Liver (tissue), 9 donors: ENCODE measurements around the gene STK38L. TPM values are rescaled to one million over a fixed set of nuclear protein-coding genes. Genes with fewer than 3 reads are reported as not detected.
A peak's percentile ranks its signal among the peaks of the same experiment; 100 is the strongest.

Source experiments
- DNase-seq: peaks from one replicate; pipeline ENCODE4 v3.0.0-alpha.2; 2017; ENCODE audit warnings: low spot score
- H3K27ac ChIP-seq, 2 donors: one replicate each; pipeline ENCODE4 v1.7.0; 2013; ENCODE audit warnings: inconsistent platforms in 2 of 2, low read length in 2 of 2, control low read depth in 1 of 2, low read depth in 1 of 2, mild to moderate bottlenecking in 1 of 2
- H3K27me3 ChIP-seq, 4 donors: one replicate each; pipeline versions ENCODE4 v1.6.1 to v1.7.0; 2013; ENCODE audit warnings: low read length in 3 of 4, inconsistent platforms in 1 of 4, mild to moderate bottlenecking in 1 of 4, moderate library complexity in 1 of 4; ENCODE audit not compliant: control insufficient read depth in 4 of 4, insufficient read depth in 4 of 4
- H3K36me3 ChIP-seq, 4 donors: one replicate each; pipeline versions ENCODE4 v1.6.1 to v1.7.0; 2013; ENCODE audit warnings: low read length in 3 of 4, mild to moderate bottlenecking in 3 of 4, low read depth in 1 of 4, moderate library complexity in 1 of 4; ENCODE audit not compliant: control insufficient read depth in 4 of 4, insufficient read depth in 3 of 4
- H3K4me1 ChIP-seq, 4 donors: one replicate each; pipeline versions ENCODE4 v1.6.1 to v1.7.0; 2013; ENCODE audit warnings: low read length in 3 of 4, mild to moderate bottlenecking in 3 of 4, moderate library complexity in 1 of 4; ENCODE audit not compliant: control insufficient read depth in 4 of 4, insufficient read depth in 4 of 4
- H3K4me3 ChIP-seq, 3 donors: one replicate each; pipeline versions ENCODE4 v1.6.1 to v1.7.0; 2013; ENCODE audit warnings: low read length in 3 of 3, control low read depth in 1 of 3, low read depth in 1 of 3, mild to moderate bottlenecking in 1 of 3
- H3K9ac ChIP-seq, 2 donors: one replicate each; pipeline ENCODE4 v1.7.0; 2013; ENCODE audit warnings: low read length in 2 of 2, mild to moderate bottlenecking in 2 of 2, moderate library complexity in 2 of 2, control low read depth in 1 of 2, low read depth in 1 of 2
- H3K9me3 ChIP-seq, 4 donors: one replicate each; pipeline versions ENCODE4 v1.6.1 to v1.7.0; 2013; ENCODE audit warnings: low read length in 3 of 4; ENCODE audit not compliant: control insufficient read depth in 4 of 4
- ATF3 ChIP-seq: IDR thresholded peaks from 2 replicates; pipeline ENCODE4 v1.6.1; 2016; ENCODE audit warnings: antibody characterized with exemption
- CTCF ChIP-seq: fragments of 150-350 bp; IDR thresholded peaks from 2 replicates; pipeline ENCODE4 v1.5.1; 2017; ENCODE audit warnings: improper control_type of control experiment, low read depth, low read length; ENCODE audit not compliant: missing input control
- EGR1 ChIP-seq, 2 donors: IDR thresholded peaks; 2 replicates each; pipeline ENCODE4 v1.6.1; 2016 to 2018; ENCODE audit warnings: antibody characterized with exemption in 2 of 2, low read depth in 2 of 2
- FOXA1 ChIP-seq: IDR thresholded peaks from 2 replicates; pipeline ENCODE4 v1.6.1; 2016; ENCODE audit warnings: antibody characterized with exemption
- FOXA2 ChIP-seq: IDR thresholded peaks from 2 replicates; pipeline ENCODE4 v1.6.1; 2016; ENCODE audit warnings: antibody characterized with exemption
- GABPA ChIP-seq, 2 donors: IDR thresholded peaks in 1 of 2; conservative IDR thresholded peaks in 1 of 2; 2 replicates each; pipeline ENCODE4 v1.6.1; 2016; ENCODE audit warnings: antibody characterized with exemption in 2 of 2, mild to moderate bottlenecking in 1 of 2, moderate library complexity in 1 of 2
- HNF4A ChIP-seq, 2 donors: conservative IDR thresholded peaks; 2 replicates each; pipeline ENCODE4 v1.6.1; 2016; ENCODE audit warnings: antibody characterized with exemption in 2 of 2, mild to moderate bottlenecking in 2 of 2
- HNF4G ChIP-seq: IDR thresholded peaks from 2 replicates; pipeline ENCODE4 v1.6.1; 2016; ENCODE audit warnings: antibody characterized with exemption
- JUND ChIP-seq, 2 donors: IDR thresholded peaks; 2 replicates each; pipeline ENCODE4 v1.6.1; 2016; ENCODE audit warnings: antibody characterized with exemption in 2 of 2
- NR2F2 ChIP-seq: IDR thresholded peaks from 2 replicates; pipeline ENCODE4 v1.6.1; 2016; ENCODE audit warnings: antibody characterized with exemption
- RAD21 ChIP-seq, 2 donors: IDR thresholded peaks; 2 replicates each; pipeline ENCODE4 v1.6.1; 2016; ENCODE audit warnings: antibody characterized with exemption in 2 of 2, mild to moderate bottlenecking in 2 of 2
- RXRA ChIP-seq, 2 donors: IDR thresholded peaks; 2 replicates each; pipeline ENCODE4 v1.6.1; 2017 to 2018; ENCODE audit warnings: antibody characterized with exemption in 2 of 2, mild to moderate bottlenecking in 1 of 2
- SP1 ChIP-seq: IDR thresholded peaks from 2 replicates; pipeline ENCODE4 v1.6.1; 2018; ENCODE audit warnings: antibody characterized with exemption, mild to moderate bottlenecking
- TAF1 ChIP-seq: conservative IDR thresholded peaks from 2 replicates; pipeline ENCODE4 v1.6.1; 2016; ENCODE audit warnings: antibody characterized with exemption, mild to moderate bottlenecking
- YY1 ChIP-seq: IDR thresholded peaks from 2 replicates; pipeline ENCODE4 v1.6.1; 2016; ENCODE audit warnings: antibody characterized with exemption, mild to moderate bottlenecking
- ZBTB33 ChIP-seq: IDR thresholded peaks from 2 replicates; pipeline ENCODE4 v1.6.1; 2016; ENCODE audit warnings: antibody characterized with exemption
- WGBS: extraction: QIAGEN DNeasy Blood & Tissue Kit; methylation state at CpG from one replicate; pipeline ENCODE4 v1.1.7; 2013; 5-methylcytosine and 5-hydroxymethylcytosine counted together
- polyA plus RNA-seq, 2 donors: library from polyadenylated mRNA; stranded (reverse) in 1 of 2; unstranded in 1 of 2; fragments of 200-250 nt in 1 of 2; fragments of >200 nt in 1 of 2; fragmentation: Nextera tagmentation in 1 of 2; extraction: Ambion mirVana in 1 of 2; gene quantifications; one replicate each; pipeline versions ENCODE4 v1.2.1 to v1.2.3, GENCODE V29; 2013 to 2015
- total RNA-seq, 2 donors: library from RNA; depleted of rRNA; stranded (reverse); fragments of >200 nt; gene quantifications; one replicate each; pipeline ENCODE4 v1.2.3, GENCODE V29; 2014
- TF ChIP-seq, protein P1 (sequence below): IDR thresholded peaks from 2 replicates; pipeline ENCODE4 v1.6.1; 2016; ENCODE audit warnings: antibody characterized with exemption
- donor health status: healthy.
- donor health status: healthy.
- donor health status: healthy.
- donor health status: healthy.
- donor health status: healthy.

The STK38L gene
- total and polyA plus RNA-seq, 4 donors = 2.8 to 8.6 (median 6.6) TPM

DNA sequence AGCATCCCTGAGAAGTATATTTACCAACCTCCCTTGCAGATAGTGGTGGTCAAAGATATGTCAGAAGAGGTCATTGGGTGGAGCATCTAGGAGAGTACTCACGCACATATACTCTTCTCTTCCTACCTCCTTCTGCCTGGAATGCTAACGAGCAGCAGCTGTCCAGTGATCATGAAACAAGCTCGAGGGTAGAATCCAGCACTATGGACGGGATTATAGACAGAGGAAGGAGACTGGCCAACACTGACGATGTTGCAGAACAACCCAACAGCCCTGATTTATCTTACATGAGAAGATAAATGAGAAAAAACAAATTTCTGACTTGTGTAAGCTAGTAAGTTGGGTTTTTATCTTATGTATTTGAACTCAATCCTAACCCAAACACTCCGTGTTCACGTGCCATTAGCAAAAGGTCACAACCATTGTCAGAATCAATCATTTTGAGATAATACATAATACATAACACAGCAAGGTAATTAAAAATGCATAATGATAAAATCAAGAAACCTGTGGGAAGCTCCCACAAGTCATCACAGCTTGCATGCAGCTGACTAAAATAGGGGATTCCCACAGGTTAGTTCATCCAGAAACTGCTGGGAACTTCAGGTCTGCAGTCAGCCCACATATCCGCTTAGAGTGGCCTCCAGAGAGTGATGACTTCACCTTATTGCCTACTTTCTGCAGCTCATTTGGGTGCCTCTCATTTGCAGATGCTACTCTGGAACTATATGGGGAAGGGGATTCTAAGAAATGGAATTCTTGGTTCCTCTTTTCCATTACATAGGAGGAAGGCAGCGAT is 36.3 kb upstream of the STK38L start:
- Histone ChIP-seq H3K9ac (no peak overlapping the region), H3K4me3 (no peak overlapping the region), H3K27ac (peak overlapping the region in 1 of 2 donors; percentile 22), H3K4me1 (peaks cover 0 to 4% (median 0%) of the 10 kb centered on the region in 4 donors), H3K27me3 (no peaks in the 10 kb centered on the region), H3K36me3 (peaks cover 0 to 7% (median 3%) of the 10 kb centered on the region in 4 donors), H3K9me3 (no peaks in the 10 kb centered on the region)
- TF ChIP-seq RXRA (IDR thresholded peaks at IDR 0.05) (no peak), TAF1 (no peak), ATF3 (no peak), CTCF (no peak), SP1 (no peak), ZBTB33 (no peak), RAD21 (IDR thresholded peaks at IDR 0.05) (no peak), HNF4A (conservative IDR thresholded peaks at IDR 0.05) (no peak), GABPA (IDR thresholded peaks at IDR 0.05 in 1 of 2, conservative IDR thresholded peaks at IDR 0.05 in 1 of 2) (no peak), JUND (IDR thresholded peaks at IDR 0.05) (no peak), FOXA1 (no peak), FOXA2 (no peak), HNF4G (no peak), NR2F2 (no peak)
- TF ChIP-seq, protein P1, sequence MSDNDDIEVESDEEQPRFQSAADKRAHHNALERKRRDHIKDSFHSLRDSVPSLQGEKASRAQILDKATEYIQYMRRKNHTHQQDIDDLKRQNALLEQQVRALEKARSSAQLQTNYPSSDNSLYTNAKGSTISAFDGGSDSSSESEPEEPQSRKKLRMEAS = no peak
- DNase-seq = no peak
- 76% methylated on average over 9 of the region's 9 CpGs for WGBS

DNA sequence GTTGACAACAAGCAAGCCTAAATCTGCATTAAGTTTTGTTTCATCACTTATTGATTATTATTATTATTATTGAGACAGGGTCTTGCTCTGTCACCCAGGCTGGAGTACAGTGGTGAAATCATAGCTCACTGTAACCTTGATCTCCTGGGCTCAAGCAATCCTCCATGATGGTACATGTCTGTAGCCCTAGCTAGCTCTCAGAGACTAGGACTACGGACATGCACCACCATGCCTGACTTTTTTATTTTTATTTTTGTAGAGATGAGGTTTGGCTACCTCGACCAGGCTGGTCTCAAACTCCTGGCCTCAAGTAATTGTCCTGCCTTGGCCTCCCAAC is 35.7 kb upstream of the STK38L start:
- no peaks in the 10 kb centered on the region for H3K9me3 ChIP-seq
- no peak overlapping the region for H3K27ac ChIP-seq
- no peak overlapping the region for H3K4me3 ChIP-seq
- no peak overlapping the region for H3K9ac ChIP-seq
- no peaks in the 10 kb centered on the region for H3K27me3 ChIP-seq
- 88% methylated on average over 2 of the region's 2 CpGs for WGBS
- DNase-seq = no peak
- peaks cover 0 to 7% (median 0%) of the 10 kb centered on the region in 4 donors for H3K4me1 ChIP-seq
- peaks cover 0 to 7% (median 3%) of the 10 kb centered on the region in 4 donors for H3K36me3 ChIP-seq
- TF ChIP-seq RXRA (IDR thresholded peaks at IDR 0.05) (no peak), HNF4G (no peak), FOXA2 (no peak), EGR1 (IDR thresholded peaks at IDR 0.05; ENCODE audit: low read depth in 2 of 2) (no peak), NR2F2 (no peak), ZBTB33 (no peak), HNF4A (conservative IDR thresholded peaks at IDR 0.05) (no peak), JUND (IDR thresholded peaks at IDR 0.05) (no peak), YY1 (no peak), CTCF (no peak), ATF3 (no peak), TAF1 (no peak), SP1 (no peak)
- TF ChIP-seq, protein P1 = no peak
